HG03060 (cell line): ENCODE data around the gene BIVM.

Experiments
- ATAC-seq: cut with Tn5 transposase; IDR thresholded peaks from one replicate; pipeline ENCODE4 v1.9.1; 2021; ENCODE audit warnings: low read depth, moderate number of reproducible peaks; ENCODE audit not compliant: unreplicated experiment

BIVM gene

GRCh38 chr13:102784483-102784882, 14.4 kb upstream of the BIVM start:
- ATAC-seq = no peak

DNA sequence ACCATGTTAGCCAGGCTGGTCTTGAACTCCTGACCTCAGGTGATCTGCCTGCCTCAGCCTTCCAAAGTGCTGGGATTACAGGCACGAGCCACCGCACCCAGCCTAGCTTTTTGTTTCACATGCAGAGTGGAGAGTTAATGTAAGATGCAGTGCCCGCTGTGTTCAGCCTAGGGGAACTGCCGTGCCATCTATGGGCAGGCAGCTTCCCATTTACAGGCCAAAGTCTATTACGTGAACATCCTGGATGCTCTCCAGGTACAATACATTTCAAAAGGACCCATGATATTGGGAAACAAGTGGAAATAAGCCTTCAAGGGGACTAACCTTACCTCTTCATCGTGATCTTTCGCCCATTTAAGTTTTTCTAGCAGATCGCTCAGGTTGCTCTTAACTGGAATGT, 10.2 kb upstream of the BIVM start:
- no peak for ATAC-seq

DNA sequence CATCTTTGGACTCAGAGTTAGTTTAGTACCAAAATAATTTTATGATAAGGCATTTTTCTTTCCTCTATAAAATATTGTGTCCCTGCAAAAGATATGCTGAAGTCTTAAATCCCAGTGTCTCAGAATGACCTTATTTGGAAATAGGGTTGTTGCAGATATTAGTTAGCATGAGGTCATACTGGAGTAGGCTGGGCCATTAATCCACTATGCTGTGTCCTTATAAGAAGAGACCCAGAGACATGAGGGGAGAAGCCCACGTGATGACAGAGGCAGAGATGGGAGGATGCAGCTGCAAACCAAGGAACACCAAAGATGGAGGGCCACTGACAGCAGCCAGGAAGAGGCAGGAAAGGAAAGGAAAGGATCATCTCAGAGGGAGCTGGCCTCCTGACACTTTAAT, 6.5 kb upstream of the BIVM start:
- no peak for ATAC-seq

GRCh38 chr13:102793611-102794355, 5.1 kb upstream of the BIVM start:
- ATAC-seq = no peak

GRCh38 chr13:102799426-102800144, 666 bp downstream of the BIVM start:
- peak; percentile 0 for ATAC-seq

- ATAC-seq = peak; percentile 46
Observed at GRCh38 chr13:102800145-102801041, 1.5 kb downstream of the BIVM start.

- ATAC-seq = no peak
Observed at GRCh38 chr13:102805680-102806079, 6.8 kb downstream of the BIVM start.

GRCh38 chr13:102807699-102808098, 8.8 kb downstream of the BIVM start:
- ATAC-seq = no peak

DNA sequence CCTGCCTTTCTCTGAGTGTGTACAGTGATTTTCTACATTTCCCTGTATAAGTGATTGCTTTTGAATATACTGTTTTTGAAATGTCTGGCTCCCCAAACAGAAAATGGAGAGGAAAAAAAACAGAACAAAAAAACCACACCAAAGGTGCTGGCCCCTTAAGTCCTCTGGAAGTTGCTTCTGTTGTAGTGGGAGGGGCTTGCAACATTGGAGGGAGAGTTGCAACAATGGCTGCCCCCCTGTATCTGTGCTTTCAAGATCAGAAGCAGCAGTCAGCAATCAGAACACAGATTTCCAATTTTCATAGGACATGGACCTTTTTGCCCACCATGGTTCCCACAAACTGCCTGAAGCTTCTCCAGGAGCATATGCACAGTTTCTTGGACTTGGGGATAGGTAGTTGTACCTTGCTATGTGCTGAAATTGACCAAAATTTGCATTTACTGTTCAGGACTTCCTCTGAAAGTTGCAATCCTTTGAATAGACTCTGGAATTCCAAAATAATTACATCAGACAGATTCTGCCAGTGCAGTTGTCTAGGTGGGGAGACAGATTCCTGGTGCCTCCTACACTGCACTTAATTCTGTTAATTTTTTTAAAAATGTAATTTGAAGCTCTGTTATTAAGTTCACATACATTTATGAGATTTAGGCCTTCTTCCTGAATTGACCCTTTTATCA, 13.8 kb downstream of the BIVM start:
- ATAC-seq = no peak

- ATAC-seq = no peak
Observed at GRCh38 chr13:102814025-102814607, 15.2 kb downstream of the BIVM start.

GRCh38 chr13:102814793-102815192, 15.9 kb downstream of the BIVM start:
- ATAC-seq = no peak

- no peak for ATAC-seq
Observed at GRCh38 chr13:102815788-102816187, 16.9 kb downstream of the BIVM start.

- ATAC-seq = no peak
Observed at GRCh38 chr13:102816708-102817107, 17.8 kb downstream of the BIVM start.

DNA sequence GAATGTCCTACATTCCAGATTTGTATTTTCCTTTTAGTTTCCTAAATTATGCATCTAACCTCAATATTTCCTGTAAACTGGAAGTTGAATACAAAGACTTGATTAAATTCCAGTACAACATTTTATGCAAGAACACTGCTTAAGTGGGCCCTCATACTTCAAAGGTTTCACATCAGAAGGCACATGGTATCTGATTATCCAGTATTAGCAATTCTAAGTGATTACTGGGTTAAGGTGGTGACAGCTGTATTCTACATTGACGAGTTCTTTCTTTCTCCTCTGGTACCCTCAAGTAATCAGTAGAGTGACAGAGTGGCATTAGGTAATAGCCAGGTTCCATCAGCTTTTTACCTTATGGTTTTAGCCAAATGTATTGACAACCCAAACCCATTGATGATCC, 18.3 kb downstream of the BIVM start:
- no peak for ATAC-seq

- no peak for ATAC-seq
Observed at GRCh38 chr13:102817907-102818306, 19.0 kb downstream of the BIVM start.

GRCh38 chr13:102825400-102825799, 26.5 kb downstream of the BIVM start:
- no peak for ATAC-seq

- no peak for ATAC-seq
Observed at GRCh38 chr13:102825921-102826706, 27.2 kb downstream of the BIVM start.

DNA sequence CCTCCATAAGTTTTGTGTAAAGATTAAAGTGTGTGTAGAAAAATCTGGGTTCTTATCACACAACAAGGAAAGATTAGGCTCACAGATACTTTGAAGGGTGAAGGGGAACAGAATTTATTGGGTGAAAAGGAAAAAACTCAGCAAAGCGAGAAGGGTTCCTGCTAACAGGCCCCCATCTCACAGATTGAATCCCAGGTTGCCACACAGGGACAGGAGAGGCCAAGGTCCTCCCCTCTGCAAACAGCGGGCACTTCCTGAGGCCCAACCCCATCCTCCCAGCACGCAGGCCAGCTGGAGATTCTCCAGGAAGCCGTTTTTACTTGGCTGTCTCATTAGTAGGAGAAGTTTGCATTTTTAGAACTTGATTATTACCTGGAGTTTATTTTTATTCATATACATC, 31.7 kb downstream of the BIVM start:
- ATAC-seq = no peak

DNA sequence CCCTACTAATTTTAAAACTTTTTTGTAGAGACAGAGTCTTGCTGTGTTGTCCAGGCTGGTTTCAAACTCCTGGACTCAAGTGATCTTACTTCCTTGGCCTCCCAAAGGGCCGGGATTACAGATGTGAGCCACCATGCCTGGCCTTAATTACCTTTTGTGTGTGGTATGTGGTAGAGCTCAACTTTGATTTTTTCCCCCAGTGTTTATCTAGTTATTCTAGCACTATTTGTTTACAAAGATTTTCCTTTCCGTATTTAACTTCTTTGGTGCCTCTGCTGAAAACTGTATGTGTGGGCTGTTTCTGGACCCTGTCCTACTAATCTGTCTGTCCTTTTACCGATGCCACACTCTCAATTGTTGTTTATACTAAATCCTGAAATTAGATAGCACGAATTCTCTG, 37.6 kb downstream of the BIVM start:
- ATAC-seq = no peak
